Renal cortical epithelial cell (primary cell): Measurements from ENCODE around the gene LDAH. TPM values are rescaled to one million over a fixed set of nuclear protein-coding genes. Genes with fewer than 3 reads are reported as not detected.

Experiments used
- DNase-seq: peaks from one replicate; pipeline ENCODE4 v3.0.0-alpha.2; 2011; ENCODE audit warnings: low read depth
- total RNA-seq: library from RNA; depleted of rRNA; stranded (reverse); fragments of >200 nt; gene quantifications from 2 replicates; pipeline ENCODE4 v1.2.3, GENCODE V29; 2014

Gene LDAH
- total RNA-seq, 1 donor from 2014 or later, result 28.2 TPM

GRCh38 chr2:20667531-20668401 lies 155.1 kb downstream of the LDAH start:
- DNase-seq, result no peak

- no peak for DNase-seq
These were observed 155.8 kb downstream of the LDAH start for GRCh38 chr2:20667151-20667530.

GRCh38 chr2:20666304-20667150 lies 156.4 kb downstream of the LDAH start, which contains the start of gene GDF7:
GDF7 (plus strand) TSS chr2:20667144; CDS start chr2:20667240, 96 bp downstream.
- no peak for DNase-seq

- no peak for DNase-seq
These were observed 156.9 kb downstream of the LDAH start for GRCh38 chr2:20666005-20666303.

GRCh38 chr2:20665243-20666004 lies 157.5 kb downstream of the LDAH start:
- no peak for DNase-seq

GRCh38 chr2:20664431-20665242 lies 158.3 kb downstream of the LDAH start:
- DNase-seq, result no peak

GRCh38 chr2:20664071-20664390 lies 158.9 kb downstream of the LDAH start:
- no peak for DNase-seq

GRCh38 chr2:20663196-20664070 lies 159.5 kb downstream of the LDAH start:
- DNase-seq, result peak; percentile 70

GRCh38 chr2:20662308-20662937 lies 160.5 kb downstream of the LDAH start:
- no peak for DNase-seq

- peak; percentile 67 for DNase-seq
These were observed 161.2 kb downstream of the LDAH start for GRCh38 chr2:20661421-20662307.

GRCh38 chr2:20660506-20661420 lies 162.1 kb downstream of the LDAH start:
- DNase-seq, result peak; percentile 18

GRCh38 chr2:20657522-20658235 lies 165.2 kb downstream of the LDAH start:
- DNase-seq, result no peak

GRCh38 chr2:20656561-20656960 lies 166.3 kb downstream of the LDAH start:
- no peak for DNase-seq

GRCh38 chr2:20654535-20654813 lies 168.4 kb downstream of the LDAH start:
- no peak for DNase-seq

- no peak for DNase-seq
These were observed 169.0 kb downstream of the LDAH start for GRCh38 chr2:20653695-20654534.
